Transverse colon (tissue), 4 donors: Measurements from ENCODE around the gene UPB1.

ENCODE experiments used
- CTCF ChIP-seq, 5 experiments: fragments of 200-600 bp in 3 of 5; fragments of 450-650 bp in 2 of 5; sonication (generic) in 3 of 5; IDR thresholded peaks; 1 replicate in 2 of 5; 2 replicates in 3 of 5; pipeline ENCODE4 v1.5.1; 2016 to 2017; ENCODE audit warnings: antibody characterized with exemption in 5 of 5, inconsistent platforms in 3 of 5, mild to moderate bottlenecking in 2 of 5, moderate library complexity in 1 of 5
- POLR2A ChIP-seq: fragments of 450-650 bp; IDR thresholded peaks from one replicate; pipeline ENCODE4 v1.6.1; 2016; ENCODE audit warnings: antibody characterized with exemption, mild to moderate bottlenecking, moderate library complexity
- POLR2AphosphoS5 ChIP-seq, 3 donors: sonication (generic); formaldehyde crosslinking; IDR thresholded peaks; one replicate each; pipeline ENCODE4 v1.6.1; 2016; ENCODE audit warnings: antibody characterized with exemption in 3 of 3

GRCh38 chr22:24450610-24451009 lies 44.5 kb upstream of the UPB1 start:
- TF ChIP-seq CTCF (IDR thresholded peaks at IDR 0.05) = no peak
- no peak for TF ChIP-seq POLR2AphosphoS5 (IDR thresholded peaks at IDR 0.05)
- no peak for TF ChIP-seq POLR2A
